RWPE2 (cell line): Measurements from ENCODE around the gene DHH.

Source experiments
- ATAC-seq: fragments of 200-7000 bp; cut with Tn5 transposase; 3 replicates; pipeline ENCODE4 v1.9.1; 2021; ENCODE audit warnings: low read depth
- DNase-seq: peaks from one replicate; pipeline ENCODE4 v3.0.0-alpha.2; 2020; ENCODE audit warnings: low spot score
- H3K27ac ChIP-seq: fragments of 450-650 bp; 2 replicates; pipeline ENCODE4 v1.5.1; 2017; ENCODE audit warnings: mild to moderate bottlenecking; ENCODE audit not compliant: poor library complexity, severe bottlenecking
- H3K27me3 ChIP-seq: fragments of 250-450 bp; sonication (Bioruptor Pico); 2 replicates; pipeline ENCODE4 v1.5.1; 2021; ENCODE audit warnings: mild to moderate bottlenecking, moderate library complexity; ENCODE audit not compliant: insufficient read depth, poor library complexity, severe bottlenecking
- H3K36me3 ChIP-seq: fragments of 250-450 bp; sonication (Bioruptor Pico); 2 replicates; pipeline ENCODE4 v1.5.1; 2020; ENCODE audit warnings: low read depth, mild to moderate bottlenecking, moderate library complexity
- H3K4me1 ChIP-seq: fragments of 250-450 bp; sonication (Bioruptor Pico); 2 replicates; pipeline ENCODE4 v1.5.1; 2021; ENCODE audit warnings: mild to moderate bottlenecking, moderate library complexity; ENCODE audit not compliant: insufficient read depth, poor library complexity, severe bottlenecking
- H3K4me3 ChIP-seq: fragments of 250-450 bp; sonication (Bioruptor Pico); 2 replicates; pipeline ENCODE4 v1.5.1; 2021; ENCODE audit warnings: mild to moderate bottlenecking, moderate library complexity; ENCODE audit not compliant: severe bottlenecking
- H3K9me3 ChIP-seq: fragments of 250-450 bp; sonication (Bioruptor Pico); 2 replicates; pipeline ENCODE4 v1.5.1; 2021; ENCODE audit warnings: mild to moderate bottlenecking, moderate library complexity; ENCODE audit not compliant: severe bottlenecking
- TF ChIP-seq, protein P1 (sequence below): fragments of 450-650 bp; IDR thresholded peaks from one replicate; pipeline ENCODE4 v1.5.1; 2017; ENCODE audit warnings: mild to moderate bottlenecking, moderate library complexity; ENCODE audit not compliant: poor library complexity, severe bottlenecking

Gene DHH

GRCh38 chr12:49098035-49098451, 3.4 kb upstream of the DHH start:
- Histone ChIP-seq H3K9me3 (no peaks in the 10 kb centered on the region), H3K27me3 (peaks cover 20% of the 10 kb centered on the region), H3K4me3 (no peak overlapping the region), H3K4me1 (no peaks in the 10 kb centered on the region), H3K27ac (no peak overlapping the region), H3K36me3 (peaks cover 5% of the 10 kb centered on the region; the same call in 1 of the 2 replicates)
- no peak for ATAC-seq
- DNase-seq, result no peak
- TF ChIP-seq, protein P1, sequence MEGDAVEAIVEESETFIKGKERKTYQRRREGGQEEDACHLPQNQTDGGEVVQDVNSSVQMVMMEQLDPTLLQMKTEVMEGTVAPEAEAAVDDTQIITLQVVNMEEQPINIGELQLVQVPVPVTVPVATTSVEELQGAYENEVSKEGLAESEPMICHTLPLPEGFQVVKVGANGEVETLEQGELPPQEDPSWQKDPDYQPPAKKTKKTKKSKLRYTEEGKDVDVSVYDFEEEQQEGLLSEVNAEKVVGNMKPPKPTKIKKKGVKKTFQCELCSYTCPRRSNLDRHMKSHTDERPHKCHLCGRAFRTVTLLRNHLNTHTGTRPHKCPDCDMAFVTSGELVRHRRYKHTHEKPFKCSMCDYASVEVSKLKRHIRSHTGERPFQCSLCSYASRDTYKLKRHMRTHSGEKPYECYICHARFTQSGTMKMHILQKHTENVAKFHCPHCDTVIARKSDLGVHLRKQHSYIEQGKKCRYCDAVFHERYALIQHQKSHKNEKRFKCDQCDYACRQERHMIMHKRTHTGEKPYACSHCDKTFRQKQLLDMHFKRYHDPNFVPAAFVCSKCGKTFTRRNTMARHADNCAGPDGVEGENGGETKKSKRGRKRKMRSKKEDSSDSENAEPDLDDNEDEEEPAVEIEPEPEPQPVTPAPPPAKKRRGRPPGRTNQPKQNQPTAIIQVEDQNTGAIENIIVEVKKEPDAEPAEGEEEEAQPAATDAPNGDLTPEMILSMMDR, result peak; percentile 55

DNA sequence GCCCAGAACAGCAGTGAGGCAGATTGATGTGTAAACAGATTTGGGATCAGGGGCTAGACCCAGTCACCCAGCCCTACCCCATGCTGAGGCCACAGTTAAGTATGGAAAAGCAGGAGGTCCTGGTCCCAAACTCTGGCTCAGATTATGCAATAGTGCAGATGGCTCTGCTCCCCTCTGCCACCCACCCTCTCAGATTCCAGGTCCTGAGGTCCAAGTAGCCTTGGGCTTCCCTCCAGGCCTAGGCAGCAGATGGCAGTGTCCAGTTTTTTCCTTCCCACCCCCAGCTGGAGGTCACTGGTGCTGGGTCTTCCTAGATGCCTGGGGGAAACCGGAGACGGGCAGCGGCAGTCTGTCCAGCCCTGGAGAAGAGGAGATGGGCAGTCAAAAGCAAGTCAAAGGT, 2.8 kb upstream of the DHH start:
- H3K27ac ChIP-seq, result no peak overlapping the region
- TF ChIP-seq, protein P1, result no peak
- DNase-seq, result no peak
- no peaks in the 10 kb centered on the region for H3K4me1 ChIP-seq
- H3K27me3 ChIP-seq, result peaks cover 27% of the 10 kb centered on the region
- H3K36me3 ChIP-seq, result peaks cover 5% of the 10 kb centered on the region; the same call in 1 of the 2 replicates
- no peaks in the 10 kb centered on the region for H3K9me3 ChIP-seq
- no peak overlapping the region for H3K4me3 ChIP-seq
- ATAC-seq, result no peak

GRCh38 chr12:49094975-49095365, 369 bp upstream of the DHH start:
- H3K27me3 ChIP-seq, result peaks cover 51% of the 10 kb centered on the region
- no peak overlapping the region for H3K4me3 ChIP-seq
- DNase-seq (no peak), ATAC-seq (no peak)
- no peak overlapping the region for H3K27ac ChIP-seq
- no peaks in the 10 kb centered on the region for H3K9me3 ChIP-seq
- H3K4me1 ChIP-seq, result no peaks in the 10 kb centered on the region
- peaks cover 4% of the 10 kb centered on the region; the same call in 1 of the 2 replicates for H3K36me3 ChIP-seq
- TF ChIP-seq, protein P1, result no peak

DNA sequence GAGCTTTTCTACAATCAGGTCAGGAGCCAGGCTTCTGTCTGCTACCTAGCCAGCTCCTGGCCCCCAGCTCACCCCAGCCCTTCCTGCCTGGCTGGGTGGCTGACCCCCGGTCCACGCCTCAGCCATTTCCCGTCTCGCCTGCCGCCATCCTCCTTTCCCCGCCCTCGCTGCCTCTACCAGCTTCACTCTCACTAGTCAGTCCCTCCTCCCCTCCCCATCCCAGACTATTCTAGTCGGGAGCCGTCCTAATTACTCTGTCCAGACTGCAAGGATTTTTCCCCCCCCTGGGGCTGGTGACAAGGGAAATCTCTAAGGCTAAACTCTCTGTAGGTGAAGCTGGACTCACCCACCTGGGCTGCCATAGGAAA, 825 bp downstream of the DHH start:
- Histone ChIP-seq H3K27ac (no peak overlapping the region), H3K9me3 (no peaks in the 10 kb centered on the region), H3K4me1 (no peaks in the 10 kb centered on the region), H3K36me3 (no peaks in the 10 kb centered on the region), H3K4me3 (no peak overlapping the region), H3K27me3 (peaks cover 63% of the 10 kb centered on the region)
- TF ChIP-seq, protein P1, result no peak
- no peak for DNase-seq
- ATAC-seq, result no peak

GRCh38 chr12:49092816-49093406, 1.7 kb downstream of the DHH start:
- Histone ChIP-seq H3K36me3 (no peaks in the 10 kb centered on the region), H3K9me3 (no peaks in the 10 kb centered on the region), H3K4me1 (peaks cover under 1% of the 10 kb centered on the region), H3K4me3 (no peak overlapping the region), H3K27me3 (peaks cover 68% of the 10 kb centered on the region), H3K27ac (no peak overlapping the region)
- no peak for DNase-seq
- ATAC-seq, result no peak
- TF ChIP-seq, protein P1, result no peak
